ENCODE data around the gene C9orf152. TPM values are rescaled to one million over a fixed set of nuclear protein-coding genes. Genes with fewer than 3 reads are reported as not detected.

C9orf152 gene
- total and polyA plus RNA-seq, 10 of the 15 experiments (the other 5 are each of a cell fraction or from before 2014, with no cell fraction given): 0.04 TPM; not detected in 9

GRCh38 chr9:110255463-110256379 lies 47.8 kb upstream of the C9orf152 start (continued):
- TF ChIP-seq MEF2B (IDR thresholded peaks at IDR 0.05; ENCODE audit: partially characterized antibody, poor library complexity, severe bottlenecking) (peak; percentile 19), MYC (IDR thresholded peaks at IDR 0.05; ENCODE audit: insufficient read depth, insufficient read length, insufficient replicate concordance, low read length, severe bottlenecking) (peak; percentile 73), ASH2L (IDR thresholded peaks at IDR 0.05; ENCODE audit: borderline replicate concordance, low read depth) (no peak; the same call in 1 of the 2 replicates), POU2F2 (IDR thresholded peaks at IDR 0.05; ENCODE audit: borderline replicate concordance, low read depth, low read length) (0 out of 3 replicates have a peak, but pooled peaks have one; percentile 30), SMAD1 (IDR thresholded peaks at IDR 0.05; ENCODE audit: low read depth, partially characterized antibody) (no peak), POLR2AphosphoS2 (IDR thresholded peaks at IDR 0.05; ENCODE audit: low read depth, low read length) (0 out of 2 replicates have a peak, but pooled peaks have one; percentile 18), CHD2 (IDR thresholded peaks at IDR 0.05; ENCODE audit: borderline replicate concordance, low read depth, low read length) (no peak), NR2C2 (IDR thresholded peaks at IDR 0.05; ENCODE audit: borderline replicate concordance, control insufficient read depth, insufficient read length, low read depth) (no peak), IKZF1 (conservative IDR thresholded peaks at IDR 0.05) (peak; percentile 76), RCOR1 (conservative IDR thresholded peaks at IDR 0.05; ENCODE audit: low read depth, low read length) (no peak), MAX (IDR thresholded peaks at IDR 0.05; ENCODE audit: low read depth, low read length) (peak; percentile 50; the same call in 1 of the 2 replicates), BACH1 (IDR thresholded peaks at IDR 0.05; ENCODE audit: borderline replicate concordance) (peak; percentile 29; the same call in 1 of the 2 replicates), SUZ12 (IDR thresholded peaks at IDR 0.05; ENCODE audit: unreplicated experiment) (no peak), MLLT1 (IDR thresholded peaks at IDR 0.05) (no peak), CBX5 (IDR thresholded peaks at IDR 0.05; ENCODE audit: low read depth) (no peak), IRF4 (IDR thresholded peaks at IDR 0.05; ENCODE audit: low read depth, low read length) (no peak), MXI1 (IDR thresholded peaks at IDR 0.05; ENCODE audit: low read depth, low read length) (peak; percentile 41), IRF3 (IDR thresholded peaks at IDR 0.05) (no peak), MTA3 (IDR thresholded peaks at IDR 0.05; ENCODE audit: borderline replicate concordance, low read length) (no peak)
- TF ChIP-seq, protein P1, sequence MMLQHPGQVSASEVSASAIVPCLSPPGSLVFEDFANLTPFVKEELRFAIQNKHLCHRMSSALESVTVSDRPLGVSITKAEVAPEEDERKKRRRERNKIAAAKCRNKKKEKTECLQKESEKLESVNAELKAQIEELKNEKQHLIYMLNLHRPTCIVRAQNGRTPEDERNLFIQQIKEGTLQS (IDR thresholded peaks at IDR 0.05; ENCODE audit: borderline replicate concordance, extremely low read depth, low read depth, low read length): no peak

Data from GM12878 (cell line).